H9 (cell line): Measurements from ENCODE around the gene LYSMD3. TPM values are rescaled to one million over a fixed set of nuclear protein-coding genes. Genes with fewer than 3 reads are reported as not detected.

ENCODE experiments used
- DNase-seq: peaks from one replicate; pipeline ENCODE4 v3.0.0-alpha.2; 2017
- H2AFZ ChIP-seq: one replicate; pipeline ENCODE4 v1.6.1; 2013; ENCODE audit warnings: mild to moderate bottlenecking, low read length, control low read depth, moderate library complexity
- H2AK5ac ChIP-seq: 2 replicates; pipeline ENCODE4 v1.6.1; 2013; ENCODE audit warnings: low read length, control low read depth, mixed read lengths; ENCODE audit not compliant: insufficient read length
- H2BK120ac ChIP-seq: one replicate; pipeline ENCODE4 v1.6.1; 2013; ENCODE audit warnings: low read depth, mild to moderate bottlenecking, low read length, control low read depth, inconsistent platforms; ENCODE audit not compliant: poor library complexity, severe bottlenecking
- H2BK12ac ChIP-seq: 2 replicates; pipeline ENCODE4 v1.6.1; 2013; ENCODE audit warnings: low read length, control low read depth, mixed read lengths, low read depth; ENCODE audit not compliant: insufficient read length
- H2BK15ac ChIP-seq: 2 replicates; pipeline ENCODE4 v1.6.1; 2013; ENCODE audit warnings: low read depth, low read length, control low read depth
- H2BK20ac ChIP-seq: one replicate; pipeline ENCODE4 v1.6.1; 2013; ENCODE audit warnings: low read depth, mild to moderate bottlenecking, low read length, control low read depth, inconsistent platforms; ENCODE audit not compliant: poor library complexity, severe bottlenecking
- H2BK5ac ChIP-seq: 2 replicates; pipeline ENCODE4 v1.6.1; 2013; ENCODE audit warnings: low read length, control low read depth, mixed read lengths; ENCODE audit not compliant: insufficient read length
- H3K14ac ChIP-seq: 2 replicates; pipeline ENCODE4 v1.6.1; 2013; ENCODE audit warnings: low read length, control low read depth; ENCODE audit not compliant: insufficient read depth
- H3K18ac ChIP-seq: 2 replicates; pipeline ENCODE4 v1.6.1; 2013; ENCODE audit warnings: low read depth, mild to moderate bottlenecking, mixed read lengths, low read length, control low read depth; ENCODE audit not compliant: insufficient read length
- H3K23ac ChIP-seq: 2 replicates; pipeline ENCODE4 v1.6.1; 2013; ENCODE audit warnings: low read length, control low read depth, mixed read lengths, low read depth; ENCODE audit not compliant: insufficient read length
- H3K23me2 ChIP-seq: 2 replicates; pipeline ENCODE4 v1.6.1; 2013; ENCODE audit warnings: low read depth, mild to moderate bottlenecking, mixed read lengths, low read length, control low read depth; ENCODE audit not compliant: insufficient read length, poor library complexity, severe bottlenecking
- H3K27ac ChIP-seq: 2 replicates; pipeline ENCODE4 v1.5.1; 2013; ENCODE audit warnings: low read length, control low read depth, mixed read lengths, low read depth; ENCODE audit not compliant: insufficient read length
- H3K27me3 ChIP-seq: 2 replicates; pipeline ENCODE4 v1.6.1; 2013; ENCODE audit warnings: low read length, control low read depth, inconsistent platforms; ENCODE audit not compliant: insufficient read depth
- H3K4ac ChIP-seq: 2 replicates; pipeline ENCODE4 v1.6.1; 2013; ENCODE audit warnings: low read depth, mild to moderate bottlenecking, control low read depth, inconsistent platforms, low read length, moderate library complexity
- H3K4me1 ChIP-seq: 2 replicates; pipeline ENCODE4 v1.6.1; 2013; ENCODE audit warnings: low read length, control low read depth, inconsistent platforms; ENCODE audit not compliant: insufficient read depth
- H3K4me2 ChIP-seq: 2 replicates; pipeline ENCODE4 v1.6.1; 2013; ENCODE audit warnings: low read length, control low read depth, mixed read lengths; ENCODE audit not compliant: insufficient read length, insufficient read depth
- H3K56ac ChIP-seq: 2 replicates; pipeline ENCODE4 v1.6.1; 2013; ENCODE audit warnings: low read depth, mild to moderate bottlenecking, mixed read lengths, low read length, control low read depth; ENCODE audit not compliant: insufficient read length
- H3K79me1 ChIP-seq: 2 replicates; pipeline ENCODE4 v1.6.1; 2013; ENCODE audit warnings: low read depth, mild to moderate bottlenecking, moderate library complexity, low read length, control low read depth, inconsistent platforms; ENCODE audit not compliant: insufficient read depth, poor library complexity, severe bottlenecking
- H3K79me2 ChIP-seq: 2 replicates; pipeline ENCODE4 v1.6.1; 2013; ENCODE audit warnings: low read length, control low read depth, inconsistent platforms; ENCODE audit not compliant: insufficient read depth
- H3K9ac ChIP-seq: 2 replicates; pipeline ENCODE4 v1.6.1; 2013; ENCODE audit warnings: low read length, control low read depth, mixed read lengths; ENCODE audit not compliant: insufficient read length; ENCODE audit errors: extremely low read depth
- H3K9me3 ChIP-seq: one replicate; pipeline ENCODE4 v1.6.1; 2013; ENCODE audit warnings: low read depth, low read length, inconsistent platforms; ENCODE audit not compliant: control insufficient read depth
- H3T11ph ChIP-seq: one replicate; pipeline ENCODE4 v1.6.1; 2013; ENCODE audit warnings: mild to moderate bottlenecking, low read length, control low read depth, inconsistent platforms
- H4K20me1 ChIP-seq: one replicate; pipeline ENCODE4 v1.6.1; 2013; ENCODE audit not compliant: control insufficient read depth, insufficient read length, insufficient read depth
- H4K5ac ChIP-seq: 2 replicates; pipeline ENCODE4 v1.6.1; 2013; ENCODE audit warnings: low read depth, mild to moderate bottlenecking, mixed read lengths, low read length, control low read depth; ENCODE audit not compliant: insufficient read length
- H4K8ac ChIP-seq: replicated peaks from 2 replicates; pipeline ENCODE4 v1.6.1; 2013; ENCODE audit warnings: low read length, control low read depth, mixed read lengths, low read depth; ENCODE audit not compliant: insufficient read length
- H4K91ac ChIP-seq: 2 replicates; pipeline ENCODE4 v1.6.1; 2013; ENCODE audit warnings: low read depth, mild to moderate bottlenecking, moderate library complexity, mixed read lengths, low read length, control low read depth; ENCODE audit not compliant: insufficient read length
- H3K27ac Mint-ChIP-seq, 3 experiments: 2 replicates in 2 of 3; 3 replicates in 1 of 3; pipeline ENCODE4 v1.8.0; 2020 to 2021; ENCODE audit warnings: mixed read lengths in 3 of 3, mild to moderate bottlenecking in 1 of 3, moderate library complexity in 1 of 3
- H3K27me3 Mint-ChIP-seq: 2 replicates; pipeline ENCODE4 v1.8.0; 2021; ENCODE audit warnings: low read depth, mild to moderate bottlenecking, moderate library complexity, mixed read lengths
- H3K36me3 Mint-ChIP-seq, 3 experiments: 2 replicates in 2 of 3; 3 replicates in 1 of 3; pipeline ENCODE4 v1.8.0; 2020 to 2021; ENCODE audit warnings: low read depth in 3 of 3, mixed read lengths in 3 of 3; ENCODE audit not compliant: insufficient read depth in 1 of 3
- H3K4me1 Mint-ChIP-seq, 2 experiments: 2 replicates each; pipeline ENCODE4 v1.8.0; 2020; ENCODE audit warnings: mixed read lengths in 2 of 2
- H3K4me3 Mint-ChIP-seq, 2 experiments: 2 replicates in 1 of 2; 3 replicates in 1 of 2; pipeline ENCODE4 v1.8.0; 2020 to 2021; ENCODE audit warnings: mild to moderate bottlenecking in 2 of 2, mixed read lengths in 2 of 2, moderate library complexity in 1 of 2
- H3K9me3 Mint-ChIP-seq, 2 experiments: 2 replicates in 1 of 2; 3 replicates in 1 of 2; pipeline ENCODE4 v1.8.0; 2020; ENCODE audit warnings: mild to moderate bottlenecking in 2 of 2, mixed read lengths in 2 of 2, moderate library complexity in 1 of 2
- WGBS: extraction: QIAGEN DNeasy Blood & Tissue Kit; methylation state at CpG from one replicate; pipeline ENCODE4 v1.1.7; 2013; ENCODE audit warnings: missing lambda C conversion rate, low lambda C conversion rate, mixed read lengths; ENCODE audit not compliant: insufficient read length; ENCODE audit errors: extremely low coverage; 5-methylcytosine and 5-hydroxymethylcytosine counted together
- total RNA-seq: library from RNA; stranded (reverse); gene quantifications from 2 replicates; pipeline ENCODE4 v1.2.1, GENCODE V29; 2021
- TF ChIP-seq, protein P1 (sequence below): fragments of 200-600 bp; sonication (generic); conservative IDR thresholded peaks from 3 replicates; pipeline ENCODE4 v1.8.0; 2021; ENCODE audit warnings: antibody characterized with exemption, mild to moderate bottlenecking

LYSMD3 gene
- total RNA-seq, 1 experiment from 2014 or later, result 14.0 TPM

DNA sequence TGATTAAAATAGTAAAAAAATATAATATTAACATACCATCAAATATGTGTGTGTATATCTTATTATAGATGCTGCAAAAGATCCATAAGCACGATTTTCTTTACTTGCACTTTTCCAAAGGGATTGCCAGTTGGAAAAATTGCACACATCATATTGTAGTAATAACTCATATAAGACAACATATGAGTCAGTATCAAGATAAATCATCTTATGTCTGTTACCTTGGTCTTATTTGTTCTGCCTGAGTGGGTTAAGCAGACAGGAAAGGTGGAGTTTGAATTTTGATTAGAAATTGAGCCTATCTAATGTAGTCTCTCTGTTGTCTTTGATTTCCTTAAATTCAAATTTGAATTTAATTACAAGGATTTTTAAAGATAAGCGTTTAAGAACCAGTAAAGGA is 24.6 kb downstream of the LYSMD3 start:
- no peak overlapping the region for H2BK120ac ChIP-seq
- no peak overlapping the region for H3K18ac ChIP-seq
- no peaks in the 10 kb centered on the region for H3K4me1 ChIP-seq
- no peaks in the 10 kb centered on the region for H3K23me2 ChIP-seq
- WGBS, result no CpG with 5 or more reads among the region's 2 CpGs
- no peak overlapping the region for H3K4me2 ChIP-seq
- H2BK15ac ChIP-seq, result no peak overlapping the region
- Mint-ChIP-seq H3K4me3 (no peak overlapping the region), H3K4me1 (no peaks in the 10 kb centered on the region), H3K27ac (no peak overlapping the region), H3K27me3 (no peaks in the 10 kb centered on the region), H3K9me3 (no peaks in the 10 kb centered on the region), H3K36me3 (peaks cover 26 to 44% (median 29%) of the 10 kb centered on the region in 3 experiments; a peak in 6 of 7 replicates)
- H3K9me3 ChIP-seq, result no peaks in the 10 kb centered on the region
- no peak for DNase-seq
- no peaks in the 10 kb centered on the region for H3K79me2 ChIP-seq
- no peaks in the 10 kb centered on the region for H3K27me3 ChIP-seq
- H3K14ac ChIP-seq, result no peak overlapping the region
- no peak overlapping the region for H3K56ac ChIP-seq
- no peak overlapping the region for H3K27ac ChIP-seq
- peaks cover 3% of the 10 kb centered on the region for H3K79me1 ChIP-seq
- H2BK12ac ChIP-seq, result no peak overlapping the region
- no peak overlapping the region for H4K8ac ChIP-seq
- H4K91ac ChIP-seq, result no peak overlapping the region
- H3K9ac ChIP-seq, result no peak overlapping the region
- H2BK5ac ChIP-seq, result no peak overlapping the region
- no peak overlapping the region for H2AFZ ChIP-seq
- H3T11ph ChIP-seq, result no peak overlapping the region
- no peak overlapping the region for H3K4ac ChIP-seq
- H2BK20ac ChIP-seq, result no peak overlapping the region
- no peak overlapping the region for H3K23ac ChIP-seq
- H4K20me1 ChIP-seq, result no peaks in the 10 kb centered on the region
- TF ChIP-seq, protein P1, sequence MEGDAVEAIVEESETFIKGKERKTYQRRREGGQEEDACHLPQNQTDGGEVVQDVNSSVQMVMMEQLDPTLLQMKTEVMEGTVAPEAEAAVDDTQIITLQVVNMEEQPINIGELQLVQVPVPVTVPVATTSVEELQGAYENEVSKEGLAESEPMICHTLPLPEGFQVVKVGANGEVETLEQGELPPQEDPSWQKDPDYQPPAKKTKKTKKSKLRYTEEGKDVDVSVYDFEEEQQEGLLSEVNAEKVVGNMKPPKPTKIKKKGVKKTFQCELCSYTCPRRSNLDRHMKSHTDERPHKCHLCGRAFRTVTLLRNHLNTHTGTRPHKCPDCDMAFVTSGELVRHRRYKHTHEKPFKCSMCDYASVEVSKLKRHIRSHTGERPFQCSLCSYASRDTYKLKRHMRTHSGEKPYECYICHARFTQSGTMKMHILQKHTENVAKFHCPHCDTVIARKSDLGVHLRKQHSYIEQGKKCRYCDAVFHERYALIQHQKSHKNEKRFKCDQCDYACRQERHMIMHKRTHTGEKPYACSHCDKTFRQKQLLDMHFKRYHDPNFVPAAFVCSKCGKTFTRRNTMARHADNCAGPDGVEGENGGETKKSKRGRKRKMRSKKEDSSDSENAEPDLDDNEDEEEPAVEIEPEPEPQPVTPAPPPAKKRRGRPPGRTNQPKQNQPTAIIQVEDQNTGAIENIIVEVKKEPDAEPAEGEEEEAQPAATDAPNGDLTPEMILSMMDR, result no peak
- H2AK5ac ChIP-seq, result no peak overlapping the region
- no peak overlapping the region for H4K5ac ChIP-seq
